Vagina (tissue), 2 donors: ENCODE results near the gene RASAL2.

Source experiments
- POLR2AphosphoS5 ChIP-seq, 2 donors: sonication (generic); formaldehyde crosslinking; IDR thresholded peaks; one replicate each; pipeline ENCODE4 v1.9.0; 2017; ENCODE audit warnings: antibody characterized with exemption in 2 of 2, mild to moderate bottlenecking in 2 of 2, low read depth in 1 of 2; ENCODE audit not compliant: insufficient read depth in 1 of 2
- TF ChIP-seq, protein P1 (sequence below), 3 experiments: fragments of 450-650 bp in 2 of 3; fragments of 200-600 bp in 1 of 3; sonication (generic) in 1 of 3; IDR thresholded peaks; one replicate each; pipeline ENCODE4 v1.5.1; 2017 to 2019; ENCODE audit warnings: antibody characterized with exemption in 3 of 3, mild to moderate bottlenecking in 2 of 3, moderate library complexity in 2 of 3

DNA sequence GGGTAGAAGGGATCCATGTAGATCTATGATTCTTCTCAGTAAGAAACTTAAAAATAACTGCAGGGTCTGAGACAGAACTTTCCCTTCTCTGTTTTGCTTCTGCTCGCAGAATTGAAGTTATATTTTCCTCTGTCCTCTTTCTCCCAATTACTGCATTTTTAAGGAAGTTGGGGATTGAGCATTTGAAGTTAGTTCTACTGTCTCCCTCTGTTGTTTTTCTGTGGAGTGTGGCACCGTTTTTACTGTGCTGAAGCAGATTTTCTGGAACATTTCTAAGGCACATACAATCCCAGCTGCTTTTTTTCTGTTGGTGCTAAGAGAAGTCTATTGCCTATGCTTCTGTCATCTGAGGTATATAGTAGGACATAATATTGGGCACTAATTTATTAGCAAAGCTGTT is 43.3 kb downstream of the RASAL2 start:
- no peak for TF ChIP-seq POLR2AphosphoS5 (IDR thresholded peaks at IDR 0.05; ENCODE audit: insufficient read depth in 1 of 2, low read depth in 1 of 2)
- TF ChIP-seq, protein P1, sequence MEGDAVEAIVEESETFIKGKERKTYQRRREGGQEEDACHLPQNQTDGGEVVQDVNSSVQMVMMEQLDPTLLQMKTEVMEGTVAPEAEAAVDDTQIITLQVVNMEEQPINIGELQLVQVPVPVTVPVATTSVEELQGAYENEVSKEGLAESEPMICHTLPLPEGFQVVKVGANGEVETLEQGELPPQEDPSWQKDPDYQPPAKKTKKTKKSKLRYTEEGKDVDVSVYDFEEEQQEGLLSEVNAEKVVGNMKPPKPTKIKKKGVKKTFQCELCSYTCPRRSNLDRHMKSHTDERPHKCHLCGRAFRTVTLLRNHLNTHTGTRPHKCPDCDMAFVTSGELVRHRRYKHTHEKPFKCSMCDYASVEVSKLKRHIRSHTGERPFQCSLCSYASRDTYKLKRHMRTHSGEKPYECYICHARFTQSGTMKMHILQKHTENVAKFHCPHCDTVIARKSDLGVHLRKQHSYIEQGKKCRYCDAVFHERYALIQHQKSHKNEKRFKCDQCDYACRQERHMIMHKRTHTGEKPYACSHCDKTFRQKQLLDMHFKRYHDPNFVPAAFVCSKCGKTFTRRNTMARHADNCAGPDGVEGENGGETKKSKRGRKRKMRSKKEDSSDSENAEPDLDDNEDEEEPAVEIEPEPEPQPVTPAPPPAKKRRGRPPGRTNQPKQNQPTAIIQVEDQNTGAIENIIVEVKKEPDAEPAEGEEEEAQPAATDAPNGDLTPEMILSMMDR (IDR thresholded peaks at IDR 0.05): no peak
